GM18502 (cell line): ENCODE results near the gene DEFB114.

Source experiments
- ATAC-seq: cut with Tn5 transposase; IDR thresholded peaks from one replicate; pipeline ENCODE4 v1.9.1; 2021; ENCODE audit warnings: mild to moderate bottlenecking; ENCODE audit not compliant: unreplicated experiment, poor library complexity

Gene DEFB114

DNA sequence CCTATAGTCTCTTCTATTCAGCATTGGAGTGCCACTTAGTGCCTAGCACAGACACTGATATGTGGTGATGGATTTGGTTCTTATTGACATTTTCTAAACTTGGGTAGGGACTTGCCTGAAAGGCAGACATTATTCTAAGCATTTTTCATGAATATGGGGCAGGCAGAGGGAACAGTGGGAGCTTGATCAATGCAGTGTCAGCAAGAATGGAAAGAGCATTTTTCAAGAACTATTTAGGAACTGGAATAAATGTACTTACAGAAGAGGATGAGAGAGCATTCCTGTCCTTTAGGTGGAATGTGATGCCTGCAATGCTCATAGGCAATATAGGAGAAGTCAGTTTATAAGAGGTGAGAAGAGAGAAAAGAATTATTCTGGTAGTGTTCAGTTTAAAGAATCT lies 26.2 kb downstream of the DEFB114 start:
- no peak for ATAC-seq

DNA sequence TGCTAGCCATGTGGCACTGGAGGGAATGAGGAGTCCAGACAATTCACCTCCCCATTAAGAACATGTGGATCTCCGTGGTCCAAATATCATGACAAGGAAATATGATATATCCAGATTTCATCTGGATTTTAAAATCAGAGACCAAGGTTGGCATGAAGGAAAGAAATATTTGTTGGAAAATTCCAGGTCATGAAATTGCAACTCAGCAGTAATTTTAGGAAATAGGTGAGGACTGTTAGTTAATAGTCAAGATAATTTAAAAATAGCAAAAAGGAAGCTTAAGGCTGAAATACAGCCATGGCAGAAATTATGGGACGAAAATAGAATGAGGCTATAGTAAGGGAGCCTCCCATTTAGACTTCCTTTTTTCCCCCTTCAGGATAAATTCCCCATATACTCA lies 26.9 kb downstream of the DEFB114 start:
- ATAC-seq: no peak

DNA sequence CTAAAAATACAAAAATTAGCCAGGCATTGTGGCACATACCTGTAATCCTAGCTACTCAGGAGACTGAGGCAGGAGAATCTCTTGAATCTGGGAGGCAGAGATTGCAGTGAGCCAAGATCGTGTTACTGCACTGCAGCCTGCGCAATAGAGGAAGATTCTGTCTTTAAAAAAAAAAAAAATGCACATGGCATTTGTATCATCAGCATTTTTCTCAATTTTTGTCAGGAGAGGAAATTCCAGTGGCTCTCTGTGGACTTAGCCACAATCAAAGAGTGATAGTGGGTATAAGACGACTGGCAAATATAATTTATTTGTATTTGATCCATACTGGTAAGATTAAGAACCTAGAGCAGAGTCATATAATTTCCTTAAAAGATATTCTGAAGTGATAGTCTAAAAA lies 28.6 kb downstream of the DEFB114 start:
- ATAC-seq: no peak

DNA sequence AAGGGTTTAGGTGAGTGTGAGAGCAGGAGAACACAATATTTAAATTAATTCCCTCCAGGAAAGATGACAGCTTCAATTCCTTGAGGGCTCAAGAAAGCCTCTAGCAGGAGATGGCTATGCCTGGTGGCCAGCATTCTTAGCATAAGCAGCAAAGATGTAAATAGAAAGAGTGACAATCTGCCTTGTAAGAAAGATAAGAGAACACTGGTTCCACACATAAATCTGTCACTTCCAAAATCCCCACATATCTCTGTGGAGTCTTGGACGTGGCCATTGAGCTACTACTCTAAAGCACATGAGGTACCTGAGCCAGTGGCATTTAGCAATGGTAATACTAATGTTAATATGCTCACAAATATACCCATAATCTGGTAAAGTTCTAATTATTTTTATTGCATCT lies 29.2 kb downstream of the DEFB114 start:
- ATAC-seq: no peak

DNA sequence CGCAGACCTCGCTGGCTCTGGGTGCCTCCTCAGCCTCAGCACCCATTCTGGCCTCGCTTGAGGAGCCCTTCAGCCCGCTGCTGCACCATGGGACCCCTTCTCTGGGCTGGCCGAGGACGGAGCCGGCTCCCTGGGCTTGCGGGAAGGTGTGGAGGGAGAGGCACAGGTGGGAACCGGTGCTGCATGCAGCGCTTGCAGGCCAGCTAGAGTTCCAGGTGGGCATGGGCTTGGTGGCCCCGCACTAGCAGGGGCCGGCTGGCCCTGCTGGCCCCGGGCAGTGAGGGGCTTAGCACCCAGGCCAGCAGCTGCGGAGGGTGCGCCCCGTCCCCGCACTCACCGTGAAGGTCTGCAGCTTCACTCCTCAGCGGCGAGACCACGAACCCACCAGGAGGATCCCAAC lies 30.4 kb downstream of the DEFB114 start:
- ATAC-seq: no peak

DNA sequence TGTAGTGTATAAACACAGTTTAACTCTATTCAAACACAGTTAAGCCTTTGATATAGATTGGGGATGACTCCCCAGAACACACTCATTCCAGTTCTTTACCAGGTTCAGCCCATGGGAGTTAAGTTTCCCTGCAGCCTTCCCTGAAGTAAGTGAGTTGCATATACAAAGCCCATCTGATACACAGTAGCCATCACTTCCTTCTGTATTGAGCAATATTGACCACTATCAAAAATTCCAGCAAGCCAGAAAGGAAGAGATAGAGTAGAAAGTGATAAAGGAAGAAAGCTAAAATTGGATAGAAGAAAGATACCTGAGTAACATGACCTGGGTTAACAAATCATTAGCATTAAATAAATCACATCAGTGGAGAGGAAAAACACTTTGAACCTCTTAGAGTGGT lies 34.6 kb downstream of the DEFB114 start:
- ATAC-seq: no peak

DNA sequence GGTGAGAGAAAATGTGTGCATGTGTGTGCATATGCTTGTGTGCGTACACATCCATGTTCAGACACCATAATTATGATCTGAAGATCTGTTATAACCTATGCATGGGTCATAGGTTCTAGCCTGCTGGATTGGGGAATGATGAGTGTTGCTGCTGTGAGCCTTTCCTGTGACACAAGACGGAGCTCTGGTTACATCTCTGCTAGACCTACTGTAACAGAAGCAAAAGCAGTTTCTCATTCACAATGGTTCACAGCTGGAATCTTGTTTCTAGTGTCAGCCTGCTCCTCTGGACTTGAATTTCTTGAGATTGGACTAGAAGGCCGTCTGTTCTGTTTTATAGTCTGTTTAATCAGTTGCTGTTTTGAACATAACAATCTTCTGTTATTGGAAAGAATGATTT lies 40.1 kb downstream of the DEFB114 start:
- no peak for ATAC-seq

DNA sequence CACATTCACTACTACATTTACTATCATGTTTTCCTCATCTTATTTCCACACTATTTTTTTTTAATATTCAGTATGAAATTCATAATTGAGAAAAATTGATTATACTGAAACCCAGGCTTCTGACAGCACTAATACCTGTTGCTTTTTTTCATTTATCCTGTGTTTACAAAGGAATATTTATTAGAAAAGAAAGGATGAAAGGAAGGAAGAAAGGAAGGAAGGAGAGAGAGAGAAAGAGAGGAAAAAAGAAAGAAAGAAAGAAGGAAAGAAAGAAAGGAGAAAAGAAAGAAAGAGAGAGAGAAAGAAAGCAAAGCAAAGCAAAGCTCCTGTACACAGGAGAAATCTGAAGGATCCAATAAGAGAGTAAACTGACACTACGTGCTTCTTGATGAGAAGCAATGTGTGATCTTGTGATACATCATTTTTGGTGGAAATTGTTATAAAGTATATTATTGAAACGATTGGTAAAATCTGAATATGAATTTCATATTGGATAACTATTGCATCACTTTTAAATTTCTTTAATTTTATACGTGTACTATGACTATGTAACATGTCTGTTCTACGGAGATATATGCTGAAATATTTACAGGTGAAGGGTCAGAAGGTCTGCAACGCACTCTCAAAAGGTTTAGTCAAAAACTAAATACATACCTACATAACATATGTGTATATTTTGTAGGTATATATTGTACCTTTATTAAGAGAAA lies 43.9 kb downstream of the DEFB114 start:
- ATAC-seq: no peak

DNA sequence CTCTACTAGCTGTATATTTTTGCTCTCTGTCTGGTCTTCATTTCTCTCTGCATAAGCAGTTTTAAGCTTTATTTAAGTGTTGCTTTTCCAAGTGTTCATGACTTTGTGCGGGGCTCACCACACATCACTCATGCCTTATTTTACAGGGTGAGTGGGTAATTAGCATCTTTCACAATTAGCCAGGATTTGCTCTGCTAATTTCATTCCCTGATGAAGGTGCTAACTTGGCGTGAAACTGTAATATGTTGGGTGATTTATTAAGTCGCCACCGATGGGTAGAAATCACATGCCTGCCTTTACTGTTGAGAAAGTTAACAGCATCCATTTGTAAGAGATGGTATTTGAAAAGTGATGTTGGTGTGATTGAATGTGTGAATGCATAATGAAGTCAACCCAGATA lies 44.7 kb downstream of the DEFB114 start:
- no peak for ATAC-seq

DNA sequence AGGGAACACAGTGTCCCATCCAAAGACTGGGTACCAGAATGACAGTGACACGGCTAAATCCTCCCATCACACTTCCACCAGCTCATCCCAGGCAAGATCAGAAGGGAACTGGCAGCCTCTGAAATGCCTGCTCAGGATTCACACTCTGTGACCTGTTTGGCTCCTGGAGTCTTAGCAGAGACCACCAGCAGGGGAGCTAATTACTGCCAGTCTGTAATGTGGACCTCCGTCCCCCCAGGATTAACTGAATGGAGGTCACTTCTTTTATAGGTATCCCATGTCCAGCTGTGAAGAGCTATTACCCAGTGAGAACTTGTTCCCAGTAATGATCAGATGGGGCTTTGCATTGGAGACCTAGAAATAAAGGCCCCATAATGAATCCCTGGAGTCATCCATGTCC lies 45.2 kb downstream of the DEFB114 start:
- ATAC-seq: no peak

DNA sequence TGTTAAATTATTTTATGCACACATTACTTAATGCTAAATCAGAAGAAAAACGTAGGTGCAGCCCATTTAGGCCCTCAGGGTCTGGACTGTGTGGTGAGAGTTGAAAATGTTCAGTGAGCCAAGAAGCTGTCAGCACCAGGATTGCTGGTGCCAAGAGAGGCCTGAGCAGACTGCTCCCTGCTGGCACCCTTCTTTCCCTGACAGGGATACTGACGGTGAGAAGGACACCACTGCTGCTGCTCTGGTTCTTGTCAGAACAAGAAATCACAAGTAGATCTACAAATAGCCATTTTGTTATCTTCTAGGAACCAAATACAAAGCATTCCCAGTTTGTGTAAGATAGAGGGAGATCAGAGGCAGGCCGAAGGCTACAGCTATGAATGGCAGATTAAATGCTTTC lies 48.9 kb downstream of the DEFB114 start:
- ATAC-seq: no peak

DNA sequence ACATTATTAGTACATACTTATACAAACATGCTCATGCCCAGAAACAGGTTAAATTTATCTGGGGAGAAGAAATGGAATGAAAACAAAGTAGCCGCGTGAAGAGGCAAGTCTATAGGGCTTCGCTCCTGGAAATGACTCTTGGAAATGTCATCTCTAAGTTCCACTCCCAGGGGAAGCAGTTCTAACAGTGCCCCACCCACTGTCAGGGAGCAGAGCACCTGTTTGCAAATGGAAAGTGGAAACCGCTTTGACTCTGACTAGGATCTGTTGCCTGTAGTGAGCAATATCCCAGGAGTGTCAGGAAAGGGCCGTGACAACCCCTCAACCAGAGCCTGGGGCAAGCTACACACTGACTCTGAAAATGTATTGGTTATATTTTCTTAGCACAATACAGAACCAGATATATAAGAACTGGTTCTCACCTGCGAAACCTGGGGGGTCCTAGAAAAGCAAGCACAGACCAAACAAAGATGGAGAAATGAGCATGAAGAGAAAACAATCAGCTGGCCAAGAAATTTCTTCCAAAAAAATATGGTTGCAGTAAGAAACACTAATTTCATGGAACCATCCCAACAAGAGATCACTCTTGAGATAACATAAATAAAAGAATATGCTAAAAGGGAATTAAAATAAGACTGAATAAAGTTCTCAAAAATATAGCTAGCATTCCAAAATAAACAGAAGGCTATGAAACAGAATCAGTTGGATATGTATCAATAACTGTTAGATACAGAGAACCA lies 50.2 kb downstream of the DEFB114 start:
- no peak for ATAC-seq

DNA sequence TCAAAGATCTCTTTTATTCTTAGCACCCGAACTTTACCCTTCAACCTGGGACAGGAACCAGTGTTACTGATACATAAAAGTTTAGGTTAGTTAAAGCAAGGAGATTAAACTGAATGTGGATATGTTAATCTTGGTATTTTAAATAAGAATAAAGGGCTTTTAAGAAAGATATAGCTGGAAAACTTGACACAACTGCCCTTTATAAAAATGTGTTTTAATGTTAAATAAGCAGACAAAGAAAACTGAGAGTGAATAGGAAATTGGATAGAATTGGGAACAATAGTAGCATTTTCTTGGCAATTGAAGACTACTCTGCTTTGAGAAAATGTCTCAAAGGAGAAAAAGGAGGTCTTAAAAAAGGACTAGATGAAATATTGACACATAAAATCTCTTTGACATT lies 51.8 kb downstream of the DEFB114 start:
- ATAC-seq: no peak

DNA sequence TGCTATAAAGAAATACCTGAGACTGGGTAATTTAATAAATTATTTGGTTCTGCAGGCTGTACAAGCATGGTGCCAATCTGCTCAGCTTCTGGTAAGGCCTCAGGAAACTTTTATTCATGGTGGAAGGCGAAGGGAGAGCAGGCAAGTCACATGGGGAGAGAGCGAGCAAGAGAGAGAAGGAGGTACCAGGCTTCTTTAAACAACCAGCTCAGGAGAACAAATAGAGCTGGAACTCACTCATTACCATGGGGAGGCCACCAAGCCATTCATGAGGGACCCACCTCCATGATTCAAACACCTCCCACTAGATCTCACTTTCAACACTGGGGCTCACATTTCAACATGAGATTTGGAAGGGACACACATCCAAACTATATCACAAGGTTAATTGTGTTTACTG lies 52.7 kb downstream of the DEFB114 start:
- ATAC-seq: no peak
